Psoas muscle (tissue), 8 donors: ENCODE data around the gene BAD. TPM values are rescaled to one million over a fixed set of nuclear protein-coding genes. Genes with fewer than 3 reads are reported as not detected.

Source experiments
- ATAC-seq, 4 donors: fragments of 200-7000 bp; cut with Tn5 transposase; one replicate each; pipeline ENCODE4 v1.9.1; 2020; ENCODE audit warnings: moderate library complexity in 3 of 4, mild to moderate bottlenecking in 2 of 4
- DNase-seq, 2 donors: peaks; one replicate each; pipeline ENCODE4 v3.0.0-alpha.2; 2020
- H3K27ac ChIP-seq: fragments of 200-600 bp; one replicate; pipeline ENCODE4 v1.8.0; 2022
- H3K27me3 ChIP-seq, 3 donors: fragments of 200-600 bp in 1 of 3; one replicate each; pipeline versions ENCODE4 v1.6.1 to v1.8.0; 2013 to 2022; ENCODE audit warnings: low read length in 2 of 3, mild to moderate bottlenecking in 2 of 3, moderate library complexity in 1 of 3; ENCODE audit not compliant: insufficient read depth in 3 of 3
- H3K36me3 ChIP-seq, 2 donors: fragments of 200-600 bp in 1 of 2; one replicate each; pipeline versions ENCODE4 v1.6.1 to v1.8.0; 2013 to 2022; ENCODE audit warnings: low read depth in 1 of 2, mild to moderate bottlenecking in 1 of 2, moderate library complexity in 1 of 2; ENCODE audit not compliant: insufficient read depth in 1 of 2
- H3K4me1 ChIP-seq: fragments of 200-600 bp; one replicate; pipeline ENCODE4 v1.8.0; 2022
- H3K4me3 ChIP-seq: fragments of 200-600 bp; one replicate; pipeline ENCODE4 v1.8.0; 2022; ENCODE audit warnings: mild to moderate bottlenecking
- H3K9me3 ChIP-seq: fragments of 200-600 bp; one replicate; pipeline ENCODE4 v1.8.0; 2022
- CTCF ChIP-seq: fragments of 200-600 bp; IDR thresholded peaks from one replicate; pipeline ENCODE4 v1.8.0; 2022; ENCODE audit warnings: antibody characterized with exemption
- WGBS, 3 donors: extraction: QIAGEN DNeasy Blood & Tissue Kit; methylation state at CpG; one replicate each; pipeline versions ENCODE4 v1.1.6 to v1.1.7; 2013; 5-methylcytosine and 5-hydroxymethylcytosine counted together
- intact Hi-C, 2 donors: fragments of 100-400 bp; cut with DNase I; formaldehyde crosslinking; loops; one replicate each; pipeline versions ENCODE4 v1.11.0 to v1.14.2; 2022
- polyA plus RNA-seq, 3 donors: library from polyadenylated mRNA; stranded (reverse); fragments of 200-250 nt; gene quantifications; one replicate each; pipeline ENCODE4 v1.2.3, GENCODE V29; 2013
- total RNA-seq, 4 donors: library from RNA; stranded (reverse); fragmentation: NEBNext Ultra II Directional in 2 of 4; extraction: Animal tissue kit (Norgen Biotek cat#: 25700) in 2 of 4; gene quantifications; one replicate each; pipeline versions ENCODE4 v1.2.1 to v1.2.4, GENCODE V29; 2021 to 2023
- donor health status: healthy with polysubstance abuse.
- donor health status: DM: no; HTN: no; CAD: no; lungs with moderate emphysema.
- donor health status: Bipolar disorder and iron deficiency.
- donor health status: healthy.
- donor health status: DM: yes; HTN: yes; CAD: no.
- donor health status: DM: no; HTN: no; CAD: no.
- donor health status: DM: no; HTN: no; CAD: no.
- donor health status: DM: yes; HTN: yes; CAD: no.

The BAD gene
- total and polyA plus RNA-seq, 7 donors = 27.7 to 135 (median 30.5) TPM

DNA sequence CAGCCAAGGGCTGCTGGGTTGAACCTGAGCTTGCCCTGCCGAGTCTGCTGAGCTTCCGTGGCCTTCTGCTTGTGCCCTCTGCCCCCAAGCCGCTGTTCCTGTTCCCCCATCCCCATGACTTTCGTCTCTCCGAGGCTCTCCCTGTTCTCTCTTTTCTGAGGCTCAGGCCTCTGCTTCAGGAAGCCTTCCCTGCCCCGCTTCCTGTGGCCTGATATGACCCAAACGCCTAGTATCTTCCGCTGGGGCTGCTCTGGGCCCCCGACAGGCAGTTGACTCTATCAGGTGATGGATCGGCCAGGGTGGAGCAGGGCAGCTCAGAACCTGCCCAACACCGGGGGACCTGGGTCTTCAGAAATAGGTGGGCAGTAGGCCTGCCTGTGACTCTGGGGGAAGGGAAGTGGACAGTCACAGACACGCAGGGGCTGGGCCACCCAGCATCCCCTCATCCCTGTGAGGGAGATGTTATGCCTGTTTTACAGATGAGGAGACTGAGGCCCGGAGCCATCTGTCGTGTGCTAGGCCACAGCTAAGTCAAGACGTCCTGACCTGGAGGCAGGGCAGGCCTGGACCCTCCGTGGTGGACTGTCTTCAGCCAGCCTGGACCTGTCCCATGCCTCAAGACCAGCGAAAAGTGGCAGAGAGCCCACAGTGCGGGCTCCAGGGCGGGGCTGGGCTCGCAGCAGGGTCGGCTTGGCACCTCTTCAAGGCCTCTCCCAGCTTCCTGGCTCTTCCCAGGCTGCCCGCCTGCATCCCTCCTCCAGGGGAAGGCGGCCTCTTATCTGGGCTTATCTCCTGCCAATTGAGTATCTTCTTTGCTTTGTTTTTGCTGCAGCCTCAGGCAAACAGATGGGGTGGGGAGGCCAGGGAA, 16.2 kb downstream of the BAD start:
- H3K4me3 ChIP-seq = peak overlapping the region; percentile 83
- H3K4me1 ChIP-seq = peaks cover 20% of the 10 kb centered on the region
- peak overlapping the region; percentile 93 for H3K27ac ChIP-seq
- DNase-seq (peak; percentile 67 to 77), ATAC-seq (no peak)
- H3K9me3 ChIP-seq = no peaks in the 10 kb centered on the region
- intact Hi-C loops = loop anchor here (2.0 to 5.0 kb wide), 3 partner anchors 15 to 66 kb away; partner anchors contain the start of gene PLCB3 (in 1 of the 2)
- peaks cover 3 to 29% of the 10 kb centered on the region in 2 donors for H3K36me3 ChIP-seq
- 42 to 52% (median 49%) methylated on average over 23 of the region's 23 CpGs for WGBS, 3 donors
- no peaks in the 10 kb centered on the region for H3K27me3 ChIP-seq
- TF ChIP-seq CTCF = no peak

DNA sequence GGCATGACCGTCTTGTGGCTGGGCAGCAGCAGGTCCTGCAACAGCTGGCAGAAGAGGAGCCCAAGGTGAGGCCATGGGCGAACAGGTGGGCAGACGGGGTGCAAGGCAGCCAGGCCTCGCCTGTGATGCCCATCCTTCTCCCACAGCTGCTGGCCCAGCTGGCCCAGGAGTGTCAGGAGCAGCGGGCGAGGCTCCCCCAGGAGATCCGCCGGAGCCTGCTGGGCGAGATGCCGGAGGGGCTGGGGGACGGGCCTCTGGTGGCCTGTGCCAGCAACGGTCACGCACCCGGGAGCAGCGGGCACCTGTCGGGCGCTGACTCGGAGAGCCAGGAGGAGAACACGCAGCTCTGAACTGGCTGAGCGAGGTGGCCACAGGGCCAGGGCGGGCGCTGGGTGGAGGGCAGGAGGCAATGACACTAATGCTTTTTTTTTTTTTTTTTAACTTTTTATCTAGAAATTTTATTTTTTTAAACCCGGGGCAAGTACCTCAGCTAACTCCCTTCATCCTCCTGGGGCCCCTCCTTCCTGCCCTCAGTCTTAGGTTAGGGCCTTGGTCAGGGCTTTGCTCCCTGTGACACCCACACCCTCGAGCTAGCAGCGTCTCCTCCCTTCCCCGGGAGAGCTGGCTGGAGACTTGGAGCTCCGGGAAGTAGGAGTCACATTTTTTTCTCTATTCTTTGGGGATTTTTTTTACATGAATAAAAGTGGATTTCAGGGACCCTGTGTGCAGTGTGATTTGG, 17.1 kb downstream of the BAD start:
- DNase-seq = peak in 1 of 2 donors; percentile 60
- Histone ChIP-seq H3K27ac (peak overlapping the region; percentile 93), H3K27me3 (no peaks in the 10 kb centered on the region), H3K36me3 (peaks cover 3 to 38% of the 10 kb centered on the region in 2 donors), H3K4me3 (no peak overlapping the region), H3K4me1 (peaks cover 20% of the 10 kb centered on the region), H3K9me3 (no peaks in the 10 kb centered on the region)
- no peak for ATAC-seq
- TF ChIP-seq CTCF = no peak
- 64 to 75% (median 68%) methylated on average over 23 to 27 of the region's 27 CpGs for WGBS, 3 donors
- intact Hi-C loops = loop anchor here in 1 of 2 donors (5.0 kb wide), 1 partner anchor 65 kb away; no protein-coding TSS in a partner anchor

DNA sequence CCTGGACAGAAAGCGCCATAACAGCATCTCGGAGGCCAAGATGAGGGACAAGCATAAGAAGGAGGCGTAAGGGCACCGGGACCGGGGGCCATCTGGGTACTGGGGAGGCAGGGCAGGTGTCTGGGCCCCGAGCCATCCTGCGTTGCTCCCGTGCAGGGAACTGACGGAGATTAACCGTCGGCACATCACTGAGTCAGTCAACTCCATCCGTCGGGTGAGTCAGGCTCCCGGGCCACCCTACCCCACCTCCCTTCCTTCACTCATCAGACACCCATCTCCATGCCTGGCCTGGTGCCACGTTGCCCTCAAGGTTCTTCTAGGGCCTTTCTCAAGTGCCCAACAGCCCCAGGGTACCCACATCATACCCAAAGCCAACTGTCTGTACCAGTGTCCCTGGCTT, 18.1 kb downstream of the BAD start:
- DNase-seq = peak in 1 of 2 donors; percentile 63
- no peaks in the 10 kb centered on the region for H3K9me3 ChIP-seq
- WGBS, 3 donors = 69 to 87% (median 81%) methylated on average over 15 of the region's 15 CpGs
- intact Hi-C loops = loop anchor here in 1 of 2 donors (5.0 kb wide), 1 partner anchor 64 kb away; no protein-coding TSS in a partner anchor
- TF ChIP-seq CTCF = no peak
- peaks cover 14% of the 10 kb centered on the region for H3K4me1 ChIP-seq
- no peaks in the 10 kb centered on the region for H3K27me3 ChIP-seq
- peaks cover 3 to 46% of the 10 kb centered on the region in 2 donors for H3K36me3 ChIP-seq
- H3K27ac ChIP-seq = no peak overlapping the region
- H3K4me3 ChIP-seq = no peak overlapping the region
- ATAC-seq = no peak

DNA sequence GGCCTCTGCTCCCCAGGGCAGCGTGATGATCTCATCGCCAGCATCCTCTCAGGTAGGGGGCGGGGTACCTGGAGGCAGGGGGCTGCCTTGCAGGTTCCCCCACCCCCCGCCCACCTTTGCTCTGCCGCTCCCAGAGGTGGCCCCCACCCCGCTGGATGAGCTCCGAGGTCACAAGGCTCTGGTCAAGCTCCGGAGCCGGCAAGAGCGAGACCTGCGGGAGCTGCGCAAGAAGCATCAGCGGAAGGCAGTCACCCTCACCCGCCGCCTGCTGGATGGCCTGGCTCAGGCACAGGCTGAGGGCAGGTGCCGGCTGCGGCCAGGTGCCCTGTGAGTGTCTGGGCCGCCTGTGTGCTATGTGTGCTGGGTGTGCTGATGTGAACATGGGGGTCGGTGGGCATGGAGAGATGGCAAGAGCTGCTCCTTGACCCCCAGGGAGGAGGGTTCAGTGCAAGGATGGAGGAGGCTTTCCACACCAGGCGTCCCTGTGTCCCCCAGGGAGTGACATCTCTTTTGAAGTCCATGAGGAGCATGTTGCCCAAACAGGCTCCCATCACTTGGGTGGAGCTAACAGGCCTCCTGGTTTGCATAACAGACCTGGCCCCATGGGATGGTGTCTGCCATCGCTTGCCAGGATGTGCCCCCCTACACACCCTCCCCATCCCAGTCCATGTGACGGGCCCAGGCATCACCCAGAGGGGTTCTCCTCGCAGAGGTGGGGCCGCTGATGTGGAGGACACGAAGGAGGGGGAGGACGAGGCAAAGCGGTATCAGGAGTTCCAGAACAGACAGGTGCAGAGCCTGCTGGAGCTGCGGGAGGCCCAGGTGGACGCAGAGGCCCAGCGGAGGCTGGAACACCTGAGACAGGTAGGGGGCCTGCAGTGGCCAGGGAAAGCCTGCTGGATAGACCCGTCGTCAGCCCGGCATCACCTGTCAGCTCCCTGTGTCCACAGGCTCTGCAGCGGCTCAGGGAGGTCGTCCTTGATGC, 19.0 kb downstream of the BAD start:
- intact Hi-C loops = loop anchor here in 1 of 2 donors (5.0 kb wide), 1 partner anchor 63 kb away; no protein-coding TSS in a partner anchor

More for the DNA sequence above, 19.0 kb downstream of the BAD start:
- no peak for TF ChIP-seq CTCF
- Histone ChIP-seq H3K27me3 (no peaks in the 10 kb centered on the region), H3K4me1 (peaks cover 14% of the 10 kb centered on the region), H3K9me3 (no peaks in the 10 kb centered on the region), H3K4me3 (no peak overlapping the region), H3K27ac (no peak overlapping the region), H3K36me3 (peaks cover 3 to 52% of the 10 kb centered on the region in 2 donors)
- ATAC-seq = no peak
- 89 to 94% (median 93%) methylated on average over 32 to 35 of the region's 35 CpGs for whole genome bisulfite sequencing, 3 donors
- peak in 1 of 2 donors; percentile 58 for DNase-seq
